CD4-positive, alpha-beta T cell treated with Interleukin-15 for 1 hour (primary cell): ENCODE measurements around the gene CBFA2T2.

Experiments
- DNase-seq: peaks from one replicate; pipeline ENCODE4 v3.0.0-alpha.2; 2020

The CBFA2T2 gene

DNA sequence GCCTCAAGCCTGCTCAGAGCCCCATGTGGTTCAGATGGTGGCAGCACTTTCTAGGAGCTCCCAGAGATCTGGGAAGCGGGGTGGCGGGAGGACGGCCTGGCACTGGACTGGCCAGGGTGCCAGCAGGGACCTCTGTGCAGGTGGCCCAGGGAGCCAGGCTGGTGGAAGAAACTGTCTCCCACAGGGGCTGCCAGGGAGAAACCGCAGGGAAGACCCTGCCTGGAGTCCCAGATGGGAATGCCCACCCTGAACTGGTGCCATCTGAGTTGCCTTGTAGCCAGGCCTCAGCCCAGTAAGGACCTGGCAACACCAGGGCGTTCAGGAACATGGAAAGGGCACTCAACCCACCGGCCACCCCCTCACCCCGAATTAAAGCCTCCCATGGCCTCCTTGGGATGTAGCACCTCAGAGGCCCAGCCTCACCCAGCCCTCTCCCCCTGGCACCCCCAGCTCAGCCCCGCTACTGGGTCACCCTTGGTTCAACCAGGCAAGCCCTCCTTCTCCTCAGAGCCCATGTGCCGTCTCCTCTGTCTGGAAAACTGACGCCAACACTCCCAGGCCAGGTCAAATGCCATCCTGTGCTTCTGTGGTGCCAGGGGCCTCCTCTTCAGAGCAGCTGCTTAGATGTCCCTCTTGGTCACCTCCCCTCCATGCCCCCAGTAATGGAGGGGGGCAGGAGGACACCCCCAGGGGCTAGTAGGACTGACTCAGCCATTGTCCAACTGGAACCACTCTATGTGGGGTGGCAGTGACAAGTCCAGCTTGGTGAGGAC lies 166.3 kb downstream of the CBFA2T2 start:
- DNase-seq = no peak

- no peak for DNase-seq
These were observed 167.1 kb downstream of the CBFA2T2 start for GRCh38 chr20:33656783-33657703.

DNA sequence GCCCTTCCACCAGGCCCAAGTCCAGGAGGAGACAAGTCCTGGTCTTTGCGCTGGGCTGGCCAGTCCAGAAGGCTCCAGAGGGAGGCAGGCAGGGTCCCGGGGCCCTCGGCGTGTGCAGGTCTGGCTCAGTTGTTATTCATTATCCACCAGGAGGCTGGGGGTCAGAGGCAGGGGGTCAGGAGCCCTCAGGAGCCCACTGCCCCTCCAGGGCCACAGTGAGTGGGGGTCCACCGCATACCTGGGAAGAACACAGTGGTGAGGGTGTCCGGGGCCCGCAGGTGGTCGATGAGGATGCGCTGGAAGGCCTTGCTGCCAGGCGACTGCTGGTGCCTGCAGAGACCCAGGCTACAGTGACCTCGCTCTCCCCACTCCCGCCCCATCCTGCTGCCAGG lies 167.8 kb downstream of the CBFA2T2 start:
- no peak for DNase-seq

DNA sequence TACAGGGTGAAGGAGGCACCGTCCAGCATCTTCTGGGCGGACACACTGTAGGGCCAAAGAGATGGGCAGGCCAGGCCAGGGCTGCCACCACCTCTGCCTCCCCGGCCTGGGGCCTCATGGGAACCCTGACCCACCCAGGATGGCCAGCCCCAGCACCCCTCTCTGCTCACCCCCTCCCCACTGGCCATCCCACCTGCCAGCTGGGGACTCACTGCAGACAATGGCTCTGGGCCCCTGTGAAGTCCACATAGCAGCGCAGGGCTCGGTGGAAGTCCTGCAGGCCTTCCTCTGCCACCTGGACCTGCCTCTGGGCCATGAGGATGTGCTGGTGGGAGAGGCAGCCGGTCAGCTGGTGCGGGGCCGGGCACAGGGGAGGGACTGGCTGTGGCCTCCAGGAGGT lies 168.6 kb downstream of the CBFA2T2 start:
- no peak for DNase-seq

- no peak for DNase-seq
These were observed 169.0 kb downstream of the CBFA2T2 start for GRCh38 chr20:33658929-33659328.

DNA sequence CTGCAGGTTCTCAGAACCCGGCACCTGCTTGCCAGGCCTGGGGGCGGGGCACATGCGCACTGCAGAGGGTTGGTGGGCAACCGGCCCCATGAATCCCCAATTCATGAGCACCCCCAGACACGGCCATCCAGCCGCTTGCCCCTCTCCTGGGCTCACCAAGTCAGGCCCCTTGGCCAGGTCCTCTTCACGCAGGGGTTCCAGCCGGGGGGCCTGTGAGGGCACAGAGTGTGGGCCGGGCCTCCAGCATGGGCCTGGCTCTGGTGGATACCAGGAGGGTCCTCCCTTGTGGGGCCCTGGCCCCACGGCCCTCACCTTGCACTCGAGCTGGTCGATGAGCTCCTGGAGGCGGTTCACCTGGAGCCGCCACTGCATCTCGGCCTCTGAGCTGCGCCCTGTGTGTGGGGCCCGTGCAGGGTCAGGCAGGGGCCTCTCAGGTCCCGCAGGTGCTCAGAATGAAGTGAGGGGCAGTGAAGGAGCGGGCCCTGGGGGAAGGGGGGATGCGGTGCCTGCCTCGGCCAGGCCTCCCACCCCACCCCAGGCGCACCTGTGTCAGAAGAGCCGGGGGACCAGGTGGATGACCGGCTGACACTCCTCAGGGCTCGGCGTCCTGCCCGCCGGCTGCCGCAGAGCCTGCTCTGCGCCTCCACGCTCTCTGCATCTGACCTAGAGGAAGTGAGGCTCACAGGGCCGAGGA lies 169.6 kb downstream of the CBFA2T2 start:
- DNase-seq = no peak

GRCh38 chr20:33660035-33660684 lies 170.3 kb downstream of the CBFA2T2 start:
- no peak for DNase-seq

GRCh38 chr20:33660685-33661058 lies 170.8 kb downstream of the CBFA2T2 start:
- DNase-seq = no peak

GRCh38 chr20:33662172-33662571 lies 172.3 kb downstream of the CBFA2T2 start, which contains the start of gene C20orf144:
Gene C20orf144 (plus strand): TSS chr20:33662327. CDS start chr20:33662346, 19 bp downstream.
- DNase-seq = no peak

DNA sequence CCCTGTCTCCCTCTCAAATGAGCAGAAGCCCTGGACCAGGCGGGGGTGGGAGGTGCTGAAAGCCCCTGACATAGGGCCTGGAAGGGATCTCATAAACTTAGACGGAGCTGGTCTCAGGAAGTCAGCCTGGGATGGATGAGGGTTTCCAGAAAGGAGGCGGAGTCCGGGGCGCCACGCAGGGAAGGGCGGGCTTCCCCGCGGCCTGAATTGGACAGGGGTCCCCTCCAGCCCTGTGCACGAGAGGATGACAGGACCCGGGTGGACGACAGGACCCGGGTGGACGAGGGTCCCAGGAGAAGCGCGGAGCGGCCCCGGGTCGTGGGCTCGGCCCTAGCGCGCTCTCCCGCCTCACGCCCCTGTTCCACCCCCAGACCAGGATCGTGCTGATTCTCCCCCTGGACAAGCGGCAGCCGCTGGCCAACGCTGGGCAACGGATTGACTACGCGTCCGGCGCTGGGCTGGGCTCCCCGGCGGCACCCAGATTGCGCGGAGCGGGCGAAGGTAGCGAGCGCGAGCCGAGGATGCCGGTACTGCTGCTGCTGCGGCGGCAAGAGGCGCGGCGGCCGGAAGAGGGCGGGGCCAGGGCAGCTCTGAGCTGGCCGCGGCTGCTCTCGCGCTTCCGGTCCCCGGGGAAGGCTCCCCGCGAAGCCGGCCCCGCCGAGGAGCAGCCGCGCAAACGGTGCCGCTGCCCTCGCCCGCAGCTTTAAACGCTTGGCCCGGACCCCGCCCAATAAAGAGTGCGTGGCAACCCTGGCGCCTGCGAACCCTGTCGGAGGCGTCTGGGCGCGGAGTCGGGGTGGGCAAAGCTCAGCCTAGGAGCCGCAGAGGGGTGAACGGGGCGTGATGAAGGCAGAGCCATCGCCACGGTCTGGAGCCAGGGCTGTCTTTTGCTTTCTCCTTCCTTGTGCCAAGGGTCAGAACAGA lies 173.5 kb downstream of the CBFA2T2 start:
- DNase-seq = peak; percentile 85

DNA sequence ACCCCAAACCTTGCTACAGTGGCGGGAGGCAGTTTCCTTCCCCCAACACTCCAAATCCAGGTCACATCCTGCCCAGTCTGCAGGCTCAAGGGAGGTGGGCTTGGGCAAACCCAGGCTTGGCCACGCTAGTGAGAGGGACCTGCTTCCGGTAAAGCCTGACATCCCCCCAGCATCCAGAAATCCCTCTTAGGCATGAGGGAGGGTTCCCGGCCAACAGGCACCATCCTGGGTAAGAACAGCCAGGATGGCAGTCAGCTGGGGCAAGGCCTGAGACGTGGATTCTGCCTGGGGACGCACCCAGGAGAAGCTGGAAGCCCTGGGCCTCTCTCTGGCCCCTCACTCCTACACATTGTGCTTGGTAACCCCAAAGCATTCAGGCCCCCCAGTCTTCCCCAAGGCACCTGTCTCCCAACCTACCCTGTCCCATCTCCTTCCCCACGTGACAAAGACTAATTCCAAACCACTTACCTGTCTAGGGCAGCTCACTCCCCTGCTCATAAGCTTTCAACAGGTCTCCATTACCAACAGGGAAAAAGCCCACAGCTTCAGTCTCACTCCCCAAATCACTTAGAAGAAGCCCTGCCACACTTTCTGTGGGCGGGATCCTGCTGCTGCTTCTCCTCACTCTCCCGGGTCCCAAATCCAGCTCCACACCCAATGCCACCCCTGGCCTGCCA lies 174.3 kb downstream of the CBFA2T2 start:
- no peak for DNase-seq

DNA sequence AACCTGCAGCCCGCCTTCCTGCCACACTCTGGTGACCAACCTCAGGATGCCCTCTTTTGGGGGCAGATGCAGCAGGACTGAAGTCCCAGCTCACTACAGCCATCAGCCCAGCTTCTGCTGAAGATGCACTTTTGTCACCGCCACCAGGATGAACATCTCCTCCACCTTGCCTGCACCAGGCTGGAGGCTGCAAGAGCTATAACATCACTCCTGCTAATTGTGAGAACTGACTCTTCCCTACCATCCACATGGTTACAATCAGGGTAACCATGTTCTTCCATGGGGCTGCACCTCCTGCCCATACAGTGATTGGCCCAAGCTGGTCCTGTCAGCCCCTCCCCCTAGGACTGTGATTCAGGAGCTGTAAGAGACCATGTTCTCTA lies 174.9 kb downstream of the CBFA2T2 start:
- no peak for DNase-seq

- peak; percentile 92 for DNase-seq
These were observed 176.7 kb downstream of the CBFA2T2 start, which contains the start of gene ACTL10 for GRCh38 chr20:33666293-33667244. Gene ACTL10 (plus strand): TSS chr20:33666943. CDS start chr20:33667498, 555 bp downstream.

DNA sequence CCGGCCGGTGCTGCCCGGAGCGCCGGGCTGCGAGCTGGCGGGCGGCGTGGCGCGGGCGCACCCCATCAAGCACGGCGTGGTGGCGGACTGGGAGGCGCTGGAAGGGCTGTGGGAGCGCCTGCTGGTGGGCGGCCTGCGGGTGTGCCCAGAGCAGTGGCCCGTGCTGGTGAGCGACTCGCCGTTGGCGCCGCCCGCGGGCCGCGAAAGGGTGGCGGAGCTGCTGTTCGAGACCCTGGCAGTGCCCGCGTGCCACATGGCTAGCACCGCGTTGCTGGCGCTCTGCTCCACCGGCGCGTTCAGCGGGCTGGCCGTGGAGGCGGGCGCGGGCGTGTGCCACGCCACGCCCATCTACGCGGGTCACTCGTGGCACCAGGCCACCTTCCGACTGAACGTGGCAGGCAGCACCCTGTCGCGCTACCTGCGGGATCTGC lies 177.4 kb downstream of the CBFA2T2 start:
- DNase-seq = peak; percentile 43

GRCh38 chr20:33667676-33668465 lies 178.0 kb downstream of the CBFA2T2 start:
- peak; percentile 81 for DNase-seq

GRCh38 chr20:33668466-33669155 lies 178.7 kb downstream of the CBFA2T2 start:
- no peak for DNase-seq

- DNase-seq = no peak
These were observed 179.3 kb downstream of the CBFA2T2 start for GRCh38 chr20:33669224-33669623.
